Lower leg skin (tissue), 3 donors: Measurements from ENCODE around the gene ALPL.

Experiments
- CTCF ChIP-seq, 3 donors: fragments of 450-650 bp; IDR thresholded peaks; one replicate each; pipeline ENCODE4 v1.5.1; 2016; ENCODE audit warnings: antibody characterized with exemption in 3 of 3, mild to moderate bottlenecking in 3 of 3, moderate library complexity in 2 of 3
- POLR2A ChIP-seq, 2 donors: fragments of 450-650 bp; IDR thresholded peaks; one replicate each; pipeline ENCODE4 v1.6.1; 2016 to 2017; ENCODE audit warnings: antibody characterized with exemption in 2 of 2, mild to moderate bottlenecking in 1 of 2, moderate library complexity in 1 of 2

DNA sequence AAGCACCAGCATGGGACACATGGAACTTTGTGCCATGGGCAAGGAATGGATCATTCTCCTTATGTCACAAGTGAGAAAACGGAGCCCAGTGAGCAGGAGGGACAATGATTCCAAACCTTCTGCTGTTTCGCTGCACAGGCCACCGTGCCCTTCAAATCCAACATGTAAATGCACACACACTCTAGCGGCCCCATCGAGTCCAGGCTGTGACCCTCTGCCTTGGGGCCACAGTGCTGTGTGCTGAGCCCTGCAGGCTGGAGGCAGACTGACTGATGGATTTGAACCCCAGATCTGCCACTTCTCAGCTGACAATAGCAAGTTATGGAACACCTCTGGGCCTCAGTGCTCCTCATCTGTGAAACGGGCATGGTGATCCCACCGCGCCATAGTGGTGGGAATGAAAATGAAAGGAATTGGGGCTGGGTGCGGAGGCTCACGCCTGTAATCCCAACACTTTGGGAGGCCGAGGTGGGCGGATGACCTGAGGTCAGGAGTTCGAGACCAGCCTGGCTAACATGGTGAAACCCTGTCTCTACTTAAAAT lies 63.6 kb downstream of the ALPL start:
- no peak for TF ChIP-seq CTCF (IDR thresholded peaks at IDR 0.05)
- no peak for TF ChIP-seq POLR2A (IDR thresholded peaks at IDR 0.05)
